BLaER1 (cell line): ENCODE data around the gene CARD9.

Experiments used
- H3K27ac ChIP-seq: shearing (Covaris generic); formaldehyde crosslinking; 2 replicates; pipeline ENCODE4 v1.8.1; 2022
- H3K27me3 ChIP-seq: shearing (Covaris generic); formaldehyde crosslinking; 2 replicates; pipeline ENCODE4 v1.8.1; 2022
- H3K36me3 ChIP-seq: shearing (Covaris generic); formaldehyde crosslinking; 2 replicates; pipeline ENCODE4 v1.8.1; 2022
- H3K4me1 ChIP-seq: shearing (Covaris generic); formaldehyde crosslinking; 2 replicates; pipeline ENCODE4 v1.8.1; 2022
- H3K4me2 ChIP-seq: shearing (Covaris generic); formaldehyde crosslinking; 2 replicates; pipeline ENCODE4 v1.8.1; 2022
- H3K4me3 ChIP-seq: shearing (Covaris generic); formaldehyde crosslinking; 2 replicates; pipeline ENCODE4 v1.8.1; 2022
- H3K9ac ChIP-seq: shearing (Covaris generic); formaldehyde crosslinking; 2 replicates; pipeline ENCODE4 v1.8.1; 2022
- H3K9me3 ChIP-seq: shearing (Covaris generic); formaldehyde crosslinking; 2 replicates; pipeline ENCODE4 v1.8.1; 2022
- H4K20me1 ChIP-seq: shearing (Covaris generic); formaldehyde crosslinking; 2 replicates; pipeline ENCODE4 v1.8.1; 2022
- Cebpa-rat ChIP-seq: shearing (Covaris generic); IDR thresholded peaks from 2 replicates; pipeline ENCODE4 v1.8.1; 2022

Gene CARD9

DNA sequence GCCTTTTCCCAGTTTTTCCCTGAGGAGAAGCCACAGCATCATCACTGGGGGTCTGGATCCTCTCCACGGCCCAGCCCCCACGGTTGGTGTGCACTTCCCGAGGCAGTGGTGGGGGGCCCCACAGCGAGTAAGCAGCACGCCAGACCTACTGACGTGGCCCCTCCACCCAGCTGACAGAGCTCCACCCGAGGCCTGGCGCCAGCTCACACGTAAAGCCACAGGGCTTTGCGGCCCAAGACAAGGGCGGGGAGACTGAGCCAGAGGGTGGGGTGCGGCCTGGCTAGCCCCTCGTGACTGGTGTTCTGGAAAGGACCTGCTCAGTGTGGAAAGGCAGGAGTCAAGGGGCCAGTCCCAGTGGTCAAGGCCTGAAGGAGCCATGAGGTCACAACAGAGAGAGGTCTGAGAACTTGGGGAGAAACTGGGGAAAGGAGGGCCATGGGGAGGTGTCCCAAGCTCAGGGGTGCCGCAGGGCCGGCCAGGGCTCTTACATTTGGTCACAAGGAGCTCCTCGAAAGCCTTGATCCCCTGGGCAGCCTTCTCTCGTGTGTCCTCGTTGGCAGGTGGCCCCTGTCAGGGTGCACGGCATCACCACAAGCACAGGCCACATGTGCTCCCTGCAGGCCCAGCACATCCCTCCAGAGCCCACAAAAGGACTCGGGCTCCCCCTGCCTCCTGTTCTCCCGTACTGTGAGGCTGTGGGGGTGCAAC lies 21.0 kb upstream of the CARD9 start:
- Histone ChIP-seq H3K27ac (no peak overlapping the region), H3K9ac (no peak overlapping the region), H3K4me2 (no peak overlapping the region), H3K4me1 (peaks cover 13% of the 10 kb centered on the region), H3K36me3 (peaks cover 91% of the 10 kb centered on the region), H4K20me1 (peaks cover 56% of the 10 kb centered on the region), H3K27me3 (no peaks in the 10 kb centered on the region), H3K9me3 (no peaks in the 10 kb centered on the region), H3K4me3 (no peak overlapping the region)
- TF ChIP-seq Cebpa-rat: no peak

GRCh38 chr9:136393531-136393930 lies 20.1 kb upstream of the CARD9 start:
- H3K9me3 ChIP-seq: no peaks in the 10 kb centered on the region
- H3K4me3 ChIP-seq: no peak overlapping the region
- H3K9ac ChIP-seq: no peak overlapping the region
- peaks cover 50% of the 10 kb centered on the region for H4K20me1 ChIP-seq
- H3K36me3 ChIP-seq: peaks cover 97% of the 10 kb centered on the region
- H3K27ac ChIP-seq: no peak overlapping the region
- no peaks in the 10 kb centered on the region for H3K27me3 ChIP-seq
- no peak overlapping the region for H3K4me2 ChIP-seq
- peaks cover 5% of the 10 kb centered on the region for H3K4me1 ChIP-seq
- no peak for TF ChIP-seq Cebpa-rat

DNA sequence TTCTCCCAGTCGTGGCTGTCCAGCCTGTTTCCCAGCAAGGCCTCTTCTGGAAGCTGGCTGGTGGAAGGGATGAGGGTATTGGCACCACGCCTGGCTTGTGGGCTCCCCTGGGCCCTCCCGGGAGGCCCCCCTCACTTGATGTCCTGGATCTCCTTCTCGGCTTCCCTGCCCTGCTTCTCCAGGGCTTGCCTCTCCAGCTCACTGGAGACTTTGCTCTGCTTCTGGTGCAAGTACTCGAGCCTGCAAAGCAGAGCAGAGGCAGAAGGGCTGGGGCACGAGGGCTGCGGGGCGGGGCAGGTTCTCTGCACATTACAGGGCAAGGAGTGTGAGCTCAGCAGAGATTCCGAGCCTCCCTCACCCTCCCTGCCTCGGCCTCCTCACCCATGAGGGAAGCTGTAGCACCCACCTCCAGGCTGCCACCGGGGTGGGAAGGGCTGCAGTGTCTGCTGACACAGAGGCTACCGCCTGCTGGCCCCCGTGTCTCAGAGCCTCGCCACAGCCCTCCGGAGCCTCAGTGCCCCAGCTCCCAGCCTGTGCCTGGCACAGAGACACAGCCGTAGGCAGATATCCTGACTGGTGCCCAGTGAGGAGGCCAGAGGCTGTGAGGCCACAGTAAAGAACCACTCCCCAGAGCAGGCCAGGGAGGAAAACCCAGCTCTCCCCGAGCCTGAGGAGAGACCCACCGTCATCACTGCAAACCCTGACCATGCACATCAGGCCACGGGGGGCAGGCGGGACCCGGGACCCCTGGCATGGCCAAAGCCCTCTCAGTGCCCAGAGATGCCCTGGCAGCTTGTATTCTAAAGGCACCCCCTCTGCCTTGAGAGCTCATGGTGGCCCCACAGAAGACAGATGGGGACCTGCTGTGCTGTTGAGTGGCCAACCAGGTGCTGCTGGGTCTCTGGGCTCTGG lies 19.3 kb upstream of the CARD9 start:
- Histone ChIP-seq H3K9me3 (no peaks in the 10 kb centered on the region), H3K4me1 (no peaks in the 10 kb centered on the region), H3K36me3 (peaks cover 97% of the 10 kb centered on the region), H3K27ac (no peak overlapping the region), H3K27me3 (no peaks in the 10 kb centered on the region), H4K20me1 (peaks cover 43% of the 10 kb centered on the region), H3K4me3 (no peak overlapping the region), H3K9ac (no peak overlapping the region), H3K4me2 (no peak overlapping the region)
- no peak for TF ChIP-seq Cebpa-rat

DNA sequence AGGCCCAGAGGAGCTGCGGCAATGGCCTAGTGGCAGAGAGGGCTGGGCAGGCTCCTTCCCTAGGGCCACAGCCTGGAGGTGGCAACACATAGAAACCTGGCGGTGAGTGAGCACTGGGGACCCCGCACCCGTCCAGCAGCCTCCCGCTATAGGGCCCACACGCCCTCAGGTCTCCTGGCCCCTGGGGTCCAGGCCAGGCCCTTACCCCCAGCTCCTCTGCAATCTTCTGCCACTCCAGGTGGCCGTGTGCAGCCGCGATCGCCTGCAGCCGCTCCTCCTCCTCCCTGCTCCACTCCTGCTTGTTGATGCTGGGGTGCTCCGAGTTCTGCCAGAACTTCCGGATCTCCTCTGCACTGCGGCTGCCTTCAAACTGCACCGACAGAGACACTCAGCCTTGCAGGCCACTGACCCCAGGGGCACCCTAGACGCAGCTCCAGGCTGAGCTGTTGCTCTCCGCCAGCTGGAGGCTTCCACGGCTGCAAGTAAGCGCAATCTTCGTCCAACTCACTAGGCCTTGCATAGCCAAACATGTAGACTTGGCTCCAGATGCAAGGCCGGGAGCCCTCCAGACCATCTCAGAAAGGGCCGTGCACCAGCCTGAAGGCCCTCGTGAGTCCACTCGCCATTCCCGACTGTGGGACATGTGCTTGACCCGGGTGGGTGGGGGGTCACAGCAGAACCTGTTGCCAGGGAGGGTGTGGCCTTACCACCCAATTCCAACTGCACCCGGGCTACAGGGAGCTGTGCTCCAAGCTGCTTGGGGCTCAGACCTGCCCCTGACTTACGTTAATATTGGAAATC lies 18.5 kb upstream of the CARD9 start:
- Histone ChIP-seq H3K9ac (no peak overlapping the region), H3K36me3 (peaks cover 99% of the 10 kb centered on the region), H3K9me3 (no peaks in the 10 kb centered on the region), H3K27ac (no peak overlapping the region), H3K27me3 (no peaks in the 10 kb centered on the region), H3K4me2 (no peak overlapping the region), H4K20me1 (peaks cover 47% of the 10 kb centered on the region), H3K4me3 (no peak overlapping the region), H3K4me1 (no peaks in the 10 kb centered on the region)
- TF ChIP-seq Cebpa-rat: no peak

GRCh38 chr9:136389396-136389795 lies 15.9 kb upstream of the CARD9 start:
- Histone ChIP-seq H3K4me2 (no peak overlapping the region), H3K4me3 (no peak overlapping the region), H3K27ac (no peak overlapping the region), H3K4me1 (peaks cover 14% of the 10 kb centered on the region), H4K20me1 (peaks cover 62% of the 10 kb centered on the region), H3K9me3 (no peaks in the 10 kb centered on the region), H3K27me3 (no peaks in the 10 kb centered on the region), H3K36me3 (peaks cover 99% of the 10 kb centered on the region), H3K9ac (0 out of 2 replicates have a peak overlapping the region, but pooled peaks have one; percentile 47)
- no peak for TF ChIP-seq Cebpa-rat

DNA sequence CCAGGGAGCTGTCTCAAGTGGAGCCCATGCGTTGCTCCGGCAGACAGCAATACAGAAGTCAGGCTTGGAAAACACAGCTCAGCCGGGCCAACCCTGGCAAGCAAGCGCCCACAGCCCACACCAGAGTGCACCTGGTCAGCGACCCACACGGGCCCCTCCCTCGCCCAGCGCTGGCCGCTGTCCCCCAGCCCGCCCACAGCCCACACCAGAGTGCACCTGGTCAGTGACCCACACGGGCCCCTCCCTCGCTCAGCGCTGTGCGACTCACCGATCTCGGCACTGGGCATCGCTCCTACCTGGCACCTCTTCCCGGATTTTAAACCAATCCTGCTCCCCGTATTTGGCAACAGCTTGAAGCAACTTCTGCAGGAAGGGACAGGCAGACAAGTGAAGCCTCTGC lies 13.7 kb upstream of the CARD9 start:
- H3K4me1 ChIP-seq: peaks cover 16% of the 10 kb centered on the region
- peaks cover 99% of the 10 kb centered on the region for H3K36me3 ChIP-seq
- H3K27ac ChIP-seq: no peak overlapping the region
- no peaks in the 10 kb centered on the region for H3K9me3 ChIP-seq
- no peak overlapping the region for H3K4me2 ChIP-seq
- no peak overlapping the region for H3K4me3 ChIP-seq
- no peak for TF ChIP-seq Cebpa-rat
- H3K9ac ChIP-seq: no peak overlapping the region
- peaks cover 51% of the 10 kb centered on the region for H4K20me1 ChIP-seq
- H3K27me3 ChIP-seq: no peaks in the 10 kb centered on the region

GRCh38 chr9:136386018-136386417 lies 12.5 kb upstream of the CARD9 start:
- Histone ChIP-seq H3K9me3 (no peaks in the 10 kb centered on the region), H3K36me3 (peaks cover 99% of the 10 kb centered on the region), H3K27ac (no peak overlapping the region), H4K20me1 (peaks cover 45% of the 10 kb centered on the region; the same call in 1 of the 2 replicates), H3K27me3 (no peaks in the 10 kb centered on the region), H3K9ac (no peak overlapping the region), H3K4me2 (no peak overlapping the region), H3K4me1 (peaks cover 16% of the 10 kb centered on the region), H3K4me3 (no peak overlapping the region)
- TF ChIP-seq Cebpa-rat: no peak

DNA sequence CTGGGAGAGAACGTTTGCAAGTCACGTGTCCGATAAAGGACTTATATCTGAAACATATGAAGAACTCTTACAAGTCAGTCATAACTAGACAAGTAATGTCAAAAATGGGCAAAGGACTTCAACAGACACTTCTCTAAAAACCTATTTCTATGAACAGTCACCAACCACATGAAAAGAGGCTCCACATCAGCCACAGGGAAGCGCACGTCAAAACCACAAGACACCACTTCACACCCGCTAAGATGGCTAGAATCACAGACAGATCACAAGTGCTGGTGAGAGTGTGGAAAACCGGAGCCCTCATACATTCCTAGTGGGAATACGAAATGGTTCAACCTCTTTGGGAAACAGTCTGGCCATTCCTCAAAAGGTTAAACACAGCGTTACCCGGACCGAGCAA lies 11.5 kb upstream of the CARD9 start:
- no peak for TF ChIP-seq Cebpa-rat
- H3K9ac ChIP-seq: no peak overlapping the region; the same call in 1 of the 2 replicates
- no peaks in the 10 kb centered on the region for H3K9me3 ChIP-seq
- peaks cover 16% of the 10 kb centered on the region for H3K4me1 ChIP-seq
- no peaks in the 10 kb centered on the region for H3K27me3 ChIP-seq
- peaks cover 99% of the 10 kb centered on the region for H3K36me3 ChIP-seq
- peak overlapping the region; percentile 44 for H3K4me2 ChIP-seq
- H4K20me1 ChIP-seq: peaks cover 45% of the 10 kb centered on the region; the same call in 1 of the 2 replicates
- H3K4me3 ChIP-seq: no peak overlapping the region
- H3K27ac ChIP-seq: no peak overlapping the region

- H3K9me3 ChIP-seq: no peaks in the 10 kb centered on the region
- H3K4me1 ChIP-seq: peaks cover 16% of the 10 kb centered on the region
- H4K20me1 ChIP-seq: peaks cover 37% of the 10 kb centered on the region; the same call in 1 of the 2 replicates
- H3K27ac ChIP-seq: no peak overlapping the region
- no peak overlapping the region for H3K4me3 ChIP-seq
- no peak for TF ChIP-seq Cebpa-rat
- no peak overlapping the region for H3K9ac ChIP-seq
- H3K27me3 ChIP-seq: no peaks in the 10 kb centered on the region
- no peak overlapping the region for H3K4me2 ChIP-seq
- peaks cover 99% of the 10 kb centered on the region for H3K36me3 ChIP-seq
These were observed 10.0 kb upstream of the CARD9 start for GRCh38 chr9:136383436-136383835.
